Lower lobe of right lung (tissue), 2 donors: Measurements from ENCODE around the gene CEBPE. TPM values are rescaled to one million over a fixed set of nuclear protein-coding genes. Genes with fewer than 3 reads are reported as not detected.

Experiments
- ATAC-seq, 2 donors: fragments of 200-7000 bp; cut with Tn5 transposase; one replicate each; pipeline ENCODE4 v1.9.1; 2020 to 2022; ENCODE audit warnings: mild to moderate bottlenecking in 2 of 2, moderate library complexity in 2 of 2
- DNase-seq: peaks from one replicate; pipeline ENCODE4 v3.0.0-alpha.2; 2020
- H3K27ac ChIP-seq: fragments of 200-600 bp; one replicate; pipeline ENCODE4 v1.8.0; 2022
- H3K27me3 ChIP-seq: fragments of 200-600 bp; one replicate; pipeline ENCODE4 v1.8.0; 2022; ENCODE audit warnings: low read depth
- H3K36me3 ChIP-seq: fragments of 200-600 bp; one replicate; pipeline ENCODE4 v1.8.0; 2022; ENCODE audit warnings: mild to moderate bottlenecking
- H3K4me1 ChIP-seq: fragments of 200-600 bp; one replicate; pipeline ENCODE4 v1.8.0; 2022
- H3K4me3 ChIP-seq: fragments of 200-600 bp; one replicate; pipeline ENCODE4 v1.8.0; 2022; ENCODE audit warnings: mild to moderate bottlenecking
- H3K9me3 ChIP-seq: fragments of 200-600 bp; one replicate; pipeline ENCODE4 v1.8.0; 2022
- CTCF ChIP-seq: fragments of 200-600 bp; IDR thresholded peaks from one replicate; pipeline ENCODE4 v1.8.0; 2022; ENCODE audit warnings: antibody characterized with exemption, mild to moderate bottlenecking
- intact Hi-C: fragments of 100-400 bp; cut with DNase I; formaldehyde crosslinking; loops from one replicate; pipeline ENCODE4 v1.11.0; 2022
- long read RNA-seq: library from polyadenylated mRNA; unstranded; transcript quantifications from one replicate; pipeline ENCODE4 v2.0.0, GENCODE V29; 2021
- total RNA-seq: library from RNA; stranded (reverse); fragmentation: NEBNext Ultra II Directional; extraction: Animal tissue kit (Norgen Biotek cat#: 25700); gene quantifications from one replicate; pipeline ENCODE4 v1.2.1, GENCODE V29; 2021
- donor health status: DM: no; HTN: yes; CAD: no; lungs with severe emphysema.

CEBPE gene
- 0.32 TPM for total RNA-seq
- long read RNA-seq, result 0 reads

- DNase-seq (no peak), ATAC-seq (no peak)
- Histone ChIP-seq H3K4me1 (peaks cover 32% of the 10 kb centered on the region), H3K9me3 (no peaks in the 10 kb centered on the region), H3K27me3 (no peaks in the 10 kb centered on the region), H3K27ac (peak within 1 kb of the TSS; percentile 68), H3K36me3 (no peaks in the 10 kb centered on the region), H3K4me3 (no peak within 1 kb of the TSS)
- no peak for TF ChIP-seq CTCF
- intact Hi-C loops, result no loop called here
Measured at GRCh38 chr14:23118506-23119362, at the start of gene CEBPE. TSS of gene CEBPE (minus strand) at chr14:23119255. CDS start at chr14:23119091, 164 bp downstream.

- TF ChIP-seq CTCF, result no peak
- no peaks in the 10 kb centered on the region for H3K27me3 ChIP-seq
- intact Hi-C loops, result no loop called here
- H3K4me1 ChIP-seq, result peaks cover 41% of the 10 kb centered on the region
- H3K9me3 ChIP-seq, result no peaks in the 10 kb centered on the region
- H3K36me3 ChIP-seq, result no peaks in the 10 kb centered on the region
- H3K27ac ChIP-seq, result no peak overlapping the region
- DNase-seq, result no peak
- no peak for ATAC-seq
- H3K4me3 ChIP-seq, result no peak overlapping the region
Measured at GRCh38 chr14:23168246-23168645, 49.2 kb upstream of the CEBPE start.

- H3K27me3 ChIP-seq, result no peaks in the 10 kb centered on the region
- peak overlapping the region; percentile 66 for H3K27ac ChIP-seq
- intact Hi-C loops, result no loop called here
- H3K36me3 ChIP-seq, result no peaks in the 10 kb centered on the region
- peak; percentile 48 to 70 for ATAC-seq
- TF ChIP-seq CTCF, result no peak
- DNase-seq, result no peak
- H3K9me3 ChIP-seq, result no peaks in the 10 kb centered on the region
- no peak overlapping the region for H3K4me3 ChIP-seq
- peaks cover 46% of the 10 kb centered on the region for H3K4me1 ChIP-seq
Measured at GRCh38 chr14:23167116-23167847, 48.2 kb upstream of the CEBPE start.

GRCh38 chr14:23164949-23165348 is 45.9 kb upstream of the CEBPE start:
- H3K27ac ChIP-seq, result no peak overlapping the region
- no peaks in the 10 kb centered on the region for H3K36me3 ChIP-seq
- H3K27me3 ChIP-seq, result no peaks in the 10 kb centered on the region
- no peak overlapping the region for H3K4me3 ChIP-seq
- H3K9me3 ChIP-seq, result no peaks in the 10 kb centered on the region
- TF ChIP-seq CTCF, result no peak
- DNase-seq (no peak), ATAC-seq (no peak)
- intact Hi-C loops, result no loop called here
- H3K4me1 ChIP-seq, result peaks cover 51% of the 10 kb centered on the region

- TF ChIP-seq CTCF, result no peak
- DNase-seq (no peak), ATAC-seq (peak; percentile 75 to 82)
- Histone ChIP-seq H3K27ac (peak overlapping the region; percentile 31), H3K9me3 (no peaks in the 10 kb centered on the region), H3K4me1 (peaks cover 54% of the 10 kb centered on the region), H3K4me3 (no peak overlapping the region), H3K36me3 (no peaks in the 10 kb centered on the region), H3K27me3 (no peaks in the 10 kb centered on the region)
- intact Hi-C loops, result no loop called here
Measured at GRCh38 chr14:23164250-23164649, 45.2 kb upstream of the CEBPE start.
